A549 (cell line): ENCODE results near the gene PSMA2.

Experiments
- CBX2 ChIP-seq: fragments of 200-600 bp; sonication (generic); IDR thresholded peaks from 2 replicates; pipeline ENCODE4 v1.6.1; 2016; ENCODE audit warnings: low read depth, mild to moderate bottlenecking, borderline replicate concordance
- CHD2 ChIP-seq: fragments of 150-350 bp; IDR thresholded peaks from 2 replicates; pipeline ENCODE4 v1.6.1; 2014; ENCODE audit warnings: low read length; ENCODE audit not compliant: partially characterized antibody
- CTCF ChIP-seq: fragments of >200 bp; sonication (Bioruptor Twin); formaldehyde crosslinking; IDR thresholded peaks from 3 replicates; pipeline ENCODE4 v1.5.1; 2016
- JUN ChIP-seq, 2 experiments: fragments of >200 bp; sonication (Bioruptor Twin); formaldehyde crosslinking; IDR thresholded peaks; 2 replicates in 1 of 2; 3 replicates in 1 of 2; pipeline ENCODE4 v1.6.1; 2016 to 2017
- MAFK ChIP-seq: fragments of 450-650 bp; IDR thresholded peaks from 2 replicates; pipeline ENCODE4 v1.6.1; 2014; ENCODE audit not compliant: partially characterized antibody
- POLR2A ChIP-seq: IDR thresholded peaks from 2 replicates; pipeline ENCODE4 v1.6.1; 2012; ENCODE audit warnings: mild to moderate bottlenecking, low read length
- RAD21 ChIP-seq, 2 experiments: fragments of >200 bp in 1 of 2; sonication (Bioruptor Twin) in 1 of 2; formaldehyde crosslinking in 1 of 2; IDR thresholded peaks in 1 of 2; conservative IDR thresholded peaks in 1 of 2; 2 replicates in 1 of 2; 3 replicates in 1 of 2; pipeline ENCODE4 v1.6.1; 2012 to 2018; ENCODE audit warnings: inconsistent platforms in 1 of 2
- TP53 ChIP-seq: fragments of 250-450 bp; sonication (Bioruptor Pico); IDR thresholded peaks from 2 replicates; pipeline ENCODE4 v1.5.0; 2021; ENCODE audit warnings: mild to moderate bottlenecking, moderate library complexity

- TF ChIP-seq MAFK (no peak), CTCF (no peak), CHD2 (no peak), POLR2A (no peak), RAD21 (conservative IDR thresholded peaks at IDR 0.05 in 1 of 2, IDR thresholded peaks at IDR 0.05 in 1 of 2) (no peak), TP53 (CRISPR knock-in tag) (no peak), CBX2 (no peak), JUN (IDR thresholded peaks at IDR 0.05) (no peak)
Measured at GRCh38 chr7:42926204-42926603, 5.8 kb downstream of the PSMA2 start.
